Testis (tissue), 2 donors: ENCODE results near the gene WDR3.

Experiments used
- POLR2A ChIP-seq: fragments of 450-650 bp; IDR thresholded peaks from one replicate; pipeline ENCODE4 v1.6.1; 2017; ENCODE audit warnings: antibody characterized with exemption, mild to moderate bottlenecking, moderate library complexity
- TF ChIP-seq, protein P1 (sequence below), 3 experiments: fragments of 450-650 bp in 2 of 3; fragments of 200-600 bp in 1 of 3; sonication (generic) in 1 of 3; IDR thresholded peaks; one replicate each; pipeline ENCODE4 v1.5.1; 2016 to 2019; ENCODE audit warnings: antibody characterized with exemption in 3 of 3, mild to moderate bottlenecking in 2 of 3, moderate library complexity in 1 of 3

DNA sequence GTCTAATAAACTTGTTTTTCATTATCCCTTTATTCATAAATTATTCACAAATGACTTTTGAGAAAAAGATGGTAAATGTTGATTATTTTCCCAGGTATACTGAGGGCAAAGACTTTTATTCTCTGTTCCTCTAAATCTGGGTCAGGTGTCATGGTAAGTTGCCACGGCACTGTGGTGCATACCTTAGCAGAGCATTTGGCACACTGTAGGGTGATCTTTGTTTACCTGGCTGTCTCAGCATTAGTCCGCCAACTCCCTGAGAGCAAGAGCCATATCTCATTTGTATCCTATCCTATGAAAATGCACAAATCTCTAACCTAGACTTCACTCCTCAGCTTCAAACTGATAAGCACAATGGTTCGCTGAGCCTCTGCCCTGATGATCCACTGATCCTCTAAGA lies 25.1 kb upstream of the WDR3 start:
- TF ChIP-seq, protein P1, sequence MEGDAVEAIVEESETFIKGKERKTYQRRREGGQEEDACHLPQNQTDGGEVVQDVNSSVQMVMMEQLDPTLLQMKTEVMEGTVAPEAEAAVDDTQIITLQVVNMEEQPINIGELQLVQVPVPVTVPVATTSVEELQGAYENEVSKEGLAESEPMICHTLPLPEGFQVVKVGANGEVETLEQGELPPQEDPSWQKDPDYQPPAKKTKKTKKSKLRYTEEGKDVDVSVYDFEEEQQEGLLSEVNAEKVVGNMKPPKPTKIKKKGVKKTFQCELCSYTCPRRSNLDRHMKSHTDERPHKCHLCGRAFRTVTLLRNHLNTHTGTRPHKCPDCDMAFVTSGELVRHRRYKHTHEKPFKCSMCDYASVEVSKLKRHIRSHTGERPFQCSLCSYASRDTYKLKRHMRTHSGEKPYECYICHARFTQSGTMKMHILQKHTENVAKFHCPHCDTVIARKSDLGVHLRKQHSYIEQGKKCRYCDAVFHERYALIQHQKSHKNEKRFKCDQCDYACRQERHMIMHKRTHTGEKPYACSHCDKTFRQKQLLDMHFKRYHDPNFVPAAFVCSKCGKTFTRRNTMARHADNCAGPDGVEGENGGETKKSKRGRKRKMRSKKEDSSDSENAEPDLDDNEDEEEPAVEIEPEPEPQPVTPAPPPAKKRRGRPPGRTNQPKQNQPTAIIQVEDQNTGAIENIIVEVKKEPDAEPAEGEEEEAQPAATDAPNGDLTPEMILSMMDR (IDR thresholded peaks at IDR 0.05), result no peak
- no peak for TF ChIP-seq POLR2A
